GM12878 (cell line): ENCODE results near the gene SNRPD2.

ENCODE experiments used
- FOS ChIP-seq: IDR thresholded peaks from 3 replicates; pipeline ENCODE4 v1.6.1; 2011; ENCODE audit warnings: borderline replicate concordance; ENCODE audit not compliant: insufficient read length; ENCODE audit errors: extremely low read depth
- MXI1 ChIP-seq: fragments of 150-350 bp; IDR thresholded peaks from 2 replicates; pipeline ENCODE4 v1.6.1; 2011; ENCODE audit warnings: low read depth, mild to moderate bottlenecking, inconsistent platforms, low read length, improper control_type of control experiment
- MYC ChIP-seq: IDR thresholded peaks from 2 replicates; pipeline ENCODE4 v1.6.1; 2011; ENCODE audit warnings: mild to moderate bottlenecking, low read length, moderate library complexity, inconsistent platforms; ENCODE audit not compliant: insufficient read depth, insufficient replicate concordance, insufficient read length, severe bottlenecking
- ZNF274 ChIP-seq: IDR thresholded peaks from one replicate; pipeline ENCODE4 v1.8.0; 2011; ENCODE audit not compliant: insufficient read length, insufficient read depth
- TF ChIP-seq, protein P1 (sequence below), 3 experiments: IDR thresholded peaks in 2 of 3; conservative IDR thresholded peaks in 1 of 3; 2 replicates each; pipeline ENCODE4 v1.5.1; 2011; ENCODE audit warnings: low read depth in 3 of 3, low read length in 3 of 3, mild to moderate bottlenecking in 3 of 3, control low read depth in 2 of 3, moderate library complexity in 2 of 3, inconsistent platforms in 1 of 3, mixed read lengths in 1 of 3; ENCODE audit not compliant: control insufficient read depth in 2 of 3, insufficient read depth in 1 of 3; ENCODE audit errors: extremely low read depth in 1 of 3
- TF ChIP-seq, protein P2 (sequence below): IDR thresholded peaks from 2 replicates; pipeline ENCODE4 v1.6.1; 2012; ENCODE audit warnings: low read depth, low read length, improper control_type of control experiment

DNA sequence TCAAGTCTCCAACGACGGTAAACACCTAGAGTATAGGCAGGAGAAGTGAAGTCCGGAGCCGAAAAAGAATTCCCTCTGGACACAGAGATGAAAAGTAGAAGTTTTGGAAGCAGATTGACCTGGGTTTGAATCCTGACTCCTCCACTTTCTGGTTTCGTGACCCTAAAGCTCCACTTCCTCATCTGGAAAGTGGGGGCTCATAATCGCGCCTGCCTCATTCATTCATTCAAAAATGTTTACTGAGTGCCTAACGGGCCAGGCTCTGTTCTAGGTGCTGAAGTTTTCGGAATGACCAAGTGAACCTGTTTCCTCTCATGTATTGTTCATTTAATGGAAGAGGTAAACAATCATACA is 45.4 kb downstream of the SNRPD2 start:
- TF ChIP-seq, protein P1, sequence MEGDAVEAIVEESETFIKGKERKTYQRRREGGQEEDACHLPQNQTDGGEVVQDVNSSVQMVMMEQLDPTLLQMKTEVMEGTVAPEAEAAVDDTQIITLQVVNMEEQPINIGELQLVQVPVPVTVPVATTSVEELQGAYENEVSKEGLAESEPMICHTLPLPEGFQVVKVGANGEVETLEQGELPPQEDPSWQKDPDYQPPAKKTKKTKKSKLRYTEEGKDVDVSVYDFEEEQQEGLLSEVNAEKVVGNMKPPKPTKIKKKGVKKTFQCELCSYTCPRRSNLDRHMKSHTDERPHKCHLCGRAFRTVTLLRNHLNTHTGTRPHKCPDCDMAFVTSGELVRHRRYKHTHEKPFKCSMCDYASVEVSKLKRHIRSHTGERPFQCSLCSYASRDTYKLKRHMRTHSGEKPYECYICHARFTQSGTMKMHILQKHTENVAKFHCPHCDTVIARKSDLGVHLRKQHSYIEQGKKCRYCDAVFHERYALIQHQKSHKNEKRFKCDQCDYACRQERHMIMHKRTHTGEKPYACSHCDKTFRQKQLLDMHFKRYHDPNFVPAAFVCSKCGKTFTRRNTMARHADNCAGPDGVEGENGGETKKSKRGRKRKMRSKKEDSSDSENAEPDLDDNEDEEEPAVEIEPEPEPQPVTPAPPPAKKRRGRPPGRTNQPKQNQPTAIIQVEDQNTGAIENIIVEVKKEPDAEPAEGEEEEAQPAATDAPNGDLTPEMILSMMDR (IDR thresholded peaks at IDR 0.05 in 2 of 3, conservative IDR thresholded peaks at IDR 0.05 in 1 of 3; ENCODE audit: control insufficient read depth in 2 of 3, extremely low read depth in 1 of 3, insufficient read depth in 1 of 3, low read depth in 3 of 3, low read length in 3 of 3), result no peak
- no peak for TF ChIP-seq FOS
- TF ChIP-seq, protein P2, sequence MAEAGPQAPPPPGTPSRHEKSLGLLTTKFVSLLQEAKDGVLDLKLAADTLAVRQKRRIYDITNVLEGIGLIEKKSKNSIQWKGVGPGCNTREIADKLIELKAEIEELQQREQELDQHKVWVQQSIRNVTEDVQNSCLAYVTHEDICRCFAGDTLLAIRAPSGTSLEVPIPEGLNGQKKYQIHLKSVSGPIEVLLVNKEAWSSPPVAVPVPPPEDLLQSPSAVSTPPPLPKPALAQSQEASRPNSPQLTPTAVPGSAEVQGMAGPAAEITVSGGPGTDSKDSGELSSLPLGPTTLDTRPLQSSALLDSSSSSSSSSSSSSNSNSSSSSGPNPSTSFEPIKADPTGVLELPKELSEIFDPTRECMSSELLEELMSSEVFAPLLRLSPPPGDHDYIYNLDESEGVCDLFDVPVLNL, result no peak
- no peak for TF ChIP-seq MXI1
- no peak for TF ChIP-seq MYC
- no peak for TF ChIP-seq ZNF274
